Dendritic cell treated with granulocyte-macrophage colony-stimulating factor and Interleukin-4, amounts not matched to agents 40 ng/mL and 50 ng/mL, for 4 days (primary cell): ENCODE results near the gene SIX4.
"Not testable (repeated sequence)": the region's sequence is repeated elsewhere in the genome, so short reads cannot be mapped to it uniquely, and the experiment has no call there.

ENCODE experiments used
- H3K27ac Mint-ChIP-seq: one replicate; pipeline ENCODE4 v1.8.0; 2022; ENCODE audit warnings: mild to moderate bottlenecking, mixed read lengths
- H3K27me3 Mint-ChIP-seq: one replicate; pipeline ENCODE4 v1.8.0; 2022; ENCODE audit warnings: mild to moderate bottlenecking, mixed read lengths
- H3K36me3 Mint-ChIP-seq: one replicate; pipeline ENCODE4 v1.8.0; 2022; ENCODE audit warnings: low read depth, mixed read lengths
- H3K4me1 Mint-ChIP-seq: one replicate; pipeline ENCODE4 v1.8.0; 2022; ENCODE audit warnings: low read depth, mixed read lengths
- H3K4me3 Mint-ChIP-seq: one replicate; pipeline ENCODE4 v1.8.0; 2022; ENCODE audit warnings: mild to moderate bottlenecking, moderate library complexity, mixed read lengths
- H3K9me3 Mint-ChIP-seq: one replicate; pipeline ENCODE4 v1.8.0; 2022; ENCODE audit warnings: mixed read lengths
- intact Hi-C: fragments of 100-400 bp; cut with micrococcal nuclease; formaldehyde crosslinking; loops from one replicate; pipeline ENCODE4 v1.15.0; 2022

SIX4 gene

DNA sequence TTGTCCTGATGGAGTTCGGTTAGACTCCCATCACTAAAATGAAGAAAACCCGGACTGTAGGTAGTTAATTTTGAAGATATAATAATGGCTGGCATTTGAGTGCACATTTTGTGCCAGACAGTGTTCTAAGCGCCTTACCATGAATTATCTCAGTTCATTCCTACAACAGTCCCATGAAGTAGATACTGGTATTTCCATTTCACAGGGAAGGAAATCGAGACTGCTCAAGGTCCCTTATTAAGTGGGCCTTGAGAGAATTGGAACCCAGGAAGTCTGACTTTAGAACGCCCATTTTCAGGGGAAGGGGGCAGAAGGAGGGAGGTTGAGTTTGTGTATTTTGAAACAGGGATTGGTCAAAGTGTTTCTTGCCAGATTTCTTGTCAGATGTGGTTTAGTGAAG is 11.3 kb upstream of the SIX4 start:
- H3K4me1 Mint-ChIP-seq = peaks cover 22% of the 10 kb centered on the region
- H3K27ac Mint-ChIP-seq = no peak overlapping the region
- no peaks in the 10 kb centered on the region for H3K9me3 Mint-ChIP-seq
- H3K27me3 Mint-ChIP-seq = peaks cover 16% of the 10 kb centered on the region
- H3K36me3 Mint-ChIP-seq = peaks cover 7% of the 10 kb centered on the region
- peak overlapping the region; percentile 94 for H3K4me3 Mint-ChIP-seq
- intact Hi-C loops = no loop called here

DNA sequence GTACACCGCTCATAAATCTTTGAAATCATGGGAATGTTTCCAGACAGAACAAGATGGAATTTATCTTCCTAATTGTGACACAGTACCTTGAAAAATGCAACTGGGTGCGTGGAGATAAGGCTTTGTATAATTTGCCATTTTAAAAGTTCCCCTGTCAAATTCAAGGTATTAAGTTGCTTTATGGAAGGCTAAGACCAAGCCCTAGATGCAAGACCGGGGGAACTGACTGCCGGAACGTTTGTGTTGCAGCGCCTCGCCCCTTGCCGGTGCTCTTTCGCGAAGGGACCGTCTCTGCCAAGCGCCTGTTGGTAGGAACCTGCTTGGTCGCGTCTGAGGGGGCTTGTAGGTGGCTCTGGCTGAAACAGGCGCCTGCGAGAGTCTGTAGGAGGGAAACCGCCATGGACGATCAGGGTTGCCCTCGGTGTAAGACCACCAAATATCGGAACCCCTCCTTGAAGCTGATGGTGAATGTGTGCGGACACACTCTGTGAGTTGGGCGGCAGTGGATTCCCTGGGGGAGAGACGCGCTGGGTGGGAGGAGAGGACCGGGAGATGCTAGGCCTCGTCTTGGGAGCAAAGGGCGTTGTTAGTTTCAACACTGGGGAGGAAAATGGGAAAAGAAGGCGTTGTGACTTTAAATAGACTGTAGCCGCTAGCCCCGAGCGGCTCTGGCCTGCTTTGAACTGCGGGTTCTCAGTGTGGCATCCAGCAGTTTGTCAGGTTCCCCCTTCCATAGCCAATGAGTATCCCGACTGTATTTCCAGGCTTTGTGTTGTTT is 10.5 kb upstream of the SIX4 start, which contains the start of gene MNAT1:
Gene MNAT1, plus strand, starts transcription at position 297 of the 778 bp plus-strand sequence. Its CDS starts 102 bp downstream, at position 399.
- H3K9me3 Mint-ChIP-seq = no peaks in the 10 kb centered on the region
- H3K4me1 Mint-ChIP-seq = peaks cover 22% of the 10 kb centered on the region
- peaks cover 21% of the 10 kb centered on the region for H3K27me3 Mint-ChIP-seq
- H3K27ac Mint-ChIP-seq = peak within 1 kb of the TSS; percentile 85
- H3K36me3 Mint-ChIP-seq = peaks cover 7% of the 10 kb centered on the region
- H3K4me3 Mint-ChIP-seq = peak within 1 kb of the TSS; percentile 94
- intact Hi-C loops = no loop called here

DNA sequence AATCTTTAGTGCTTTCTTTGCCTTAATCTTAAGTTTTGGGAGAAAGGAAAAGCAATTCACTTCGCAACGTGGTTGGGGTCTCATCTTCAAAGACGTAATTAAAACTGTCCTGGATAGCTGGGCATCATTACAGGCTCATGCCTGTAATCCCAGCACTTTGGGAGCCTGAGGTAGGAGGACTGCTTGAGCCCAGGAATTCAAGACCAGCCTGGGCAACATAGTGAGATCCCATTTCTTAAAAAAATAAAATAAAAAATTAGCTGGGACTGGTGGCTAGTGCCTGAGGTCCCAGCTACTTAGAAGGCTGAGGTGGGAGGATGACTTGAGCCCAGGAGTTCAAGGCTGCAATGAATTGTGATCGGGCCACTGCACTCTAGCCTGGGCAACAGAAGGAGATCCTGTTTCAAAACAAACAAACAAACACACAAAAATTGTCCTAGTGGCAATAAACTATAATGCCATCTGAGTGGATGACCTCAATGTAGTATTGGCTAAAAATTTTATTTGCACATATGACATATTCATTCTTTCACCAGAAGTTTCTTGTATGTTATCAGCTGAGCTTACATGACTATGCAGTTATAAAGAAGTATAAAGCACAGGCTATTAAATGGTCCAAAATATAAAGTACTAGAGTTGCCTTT is 8.8 kb upstream of the SIX4 start:
- H3K27me3 Mint-ChIP-seq = peaks cover 37% of the 10 kb centered on the region
- H3K4me3 Mint-ChIP-seq = no peak overlapping the region

DNA sequence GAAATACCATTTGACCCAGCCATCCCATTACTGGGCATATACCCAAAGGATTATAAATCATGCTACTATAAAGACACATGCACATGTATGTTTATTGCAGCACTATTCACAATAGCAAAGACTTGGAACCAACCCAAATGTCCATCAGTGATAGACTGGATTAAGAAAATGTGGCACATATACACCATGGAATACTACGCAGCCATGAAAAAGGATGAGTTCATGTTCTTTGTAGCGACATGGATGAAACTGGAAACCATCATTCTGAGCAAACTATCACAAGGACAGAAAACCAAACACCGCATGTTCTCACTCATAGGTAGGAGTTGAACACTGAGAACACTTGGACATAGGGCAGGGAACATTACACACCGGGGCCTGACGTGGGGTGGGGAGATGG is 7.1 kb upstream of the SIX4 start:
- intact Hi-C loops, H3K4me3 Mint-ChIP-seq, H3K27ac Mint-ChIP-seq, H3K9me3 Mint-ChIP-seq, H3K36me3 Mint-ChIP-seq: not testable (repeated sequence)
- H3K27me3 Mint-ChIP-seq = peaks cover 52% of the 10 kb centered on the region
- H3K4me1 Mint-ChIP-seq = peaks cover 11% of the 10 kb centered on the region

More for the DNA sequence above, 8.8 kb upstream of the SIX4 start:
- Mint-ChIP-seq H3K4me1 (peaks cover 12% of the 10 kb centered on the region), H3K9me3 (no peaks in the 10 kb centered on the region), H3K27ac (no peak overlapping the region), H3K36me3 (peaks cover 7% of the 10 kb centered on the region)
- intact Hi-C loops = no loop called here

DNA sequence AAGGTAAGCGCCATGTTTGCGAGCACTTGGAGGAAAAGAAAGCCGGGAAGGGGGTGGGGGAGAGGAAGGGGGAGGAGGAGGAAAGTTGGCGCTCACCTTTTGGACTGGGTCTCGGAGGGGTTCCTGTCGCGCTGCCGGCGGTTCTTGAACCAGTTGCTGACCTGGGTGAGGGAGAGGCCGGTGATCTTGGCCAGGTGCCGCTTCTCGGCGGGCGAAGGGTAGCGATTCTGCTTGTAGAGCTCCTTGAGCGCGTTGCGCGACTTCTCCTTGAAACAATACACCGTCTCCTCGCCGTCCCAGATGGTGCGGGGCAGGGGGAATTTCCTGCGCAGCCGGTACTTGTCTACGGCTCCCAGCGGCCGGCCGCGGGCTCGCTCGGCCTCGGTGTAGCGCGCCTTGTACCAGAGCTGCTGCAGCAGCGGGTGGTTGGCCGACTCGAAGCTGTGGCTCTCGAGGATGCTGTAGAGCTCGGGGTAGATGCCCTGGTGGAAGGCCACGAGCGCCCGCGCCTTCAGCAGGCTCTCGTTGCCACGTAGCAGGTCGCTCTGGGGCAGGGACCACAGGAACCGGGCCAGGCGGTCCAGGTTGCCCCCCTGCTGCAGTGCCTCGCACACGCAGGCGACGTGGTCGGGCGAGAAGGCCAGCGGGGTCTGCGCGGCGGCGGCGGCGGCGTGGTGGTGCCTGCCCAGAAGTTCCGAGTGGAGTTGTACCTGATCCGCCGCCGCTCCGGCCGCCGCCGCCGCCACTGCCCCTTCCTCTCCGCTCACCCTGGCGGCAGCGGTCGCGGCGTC is 840 bp downstream of the SIX4 start:
- Mint-ChIP-seq H3K9me3 (no peaks in the 10 kb centered on the region), H3K4me3 (peak overlapping the region; percentile 81), H3K4me1 (peaks cover 26% of the 10 kb centered on the region), H3K36me3 (no peaks in the 10 kb centered on the region), H3K27me3 (peaks cover 88% of the 10 kb centered on the region), H3K27ac (no peak overlapping the region)
- intact Hi-C loops = loop anchor here (10.0 kb wide), 1 partner anchor 59 kb away; no protein-coding TSS in a partner anchor

DNA sequence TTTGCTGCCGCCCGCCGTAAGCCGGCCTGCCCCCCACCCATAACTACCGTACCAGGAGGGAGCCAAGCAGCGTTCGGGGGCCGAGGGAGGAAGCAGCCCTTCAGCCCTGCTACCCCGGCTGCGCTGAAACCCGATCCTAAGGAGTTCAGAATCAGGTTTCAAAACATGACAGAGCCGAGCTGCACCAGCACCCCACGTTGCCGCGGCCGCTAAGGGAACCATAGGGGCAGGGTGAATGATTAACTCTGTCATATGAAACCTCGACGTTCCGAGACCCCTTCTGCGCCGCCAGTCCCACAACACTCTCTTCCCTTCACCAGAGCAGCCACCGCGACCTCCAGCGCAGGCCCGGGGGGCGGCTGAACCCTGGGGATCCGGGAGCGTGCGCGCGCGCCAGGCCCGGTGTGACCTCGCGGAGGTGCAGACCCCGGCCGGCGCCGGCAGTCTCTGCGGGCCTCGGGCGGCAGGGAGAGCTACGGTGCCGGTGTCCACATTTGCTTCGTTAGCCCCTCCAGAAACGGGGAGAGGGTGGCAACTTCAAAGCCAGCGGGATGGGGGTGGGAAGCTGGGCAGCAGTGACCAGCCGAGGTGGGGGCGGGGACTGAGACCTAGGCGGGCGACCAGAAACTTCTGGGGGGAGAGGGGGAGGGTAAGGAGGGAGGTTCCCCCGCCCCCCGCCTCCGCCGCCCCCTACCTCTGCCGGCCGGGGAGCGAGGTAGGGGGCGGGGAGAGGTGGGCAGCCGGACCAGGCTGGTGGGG is 1.6 kb downstream of the SIX4 start:
- intact Hi-C loops = loop anchor here (10.0 kb wide), 1 partner anchor 58 kb away; no protein-coding TSS in a partner anchor
- H3K27ac Mint-ChIP-seq = no peak overlapping the region
- peak overlapping the region; percentile 81 for H3K4me3 Mint-ChIP-seq
- H3K27me3 Mint-ChIP-seq = peaks cover 85% of the 10 kb centered on the region
- H3K4me1 Mint-ChIP-seq = peaks cover 26% of the 10 kb centered on the region
- no peaks in the 10 kb centered on the region for H3K36me3 Mint-ChIP-seq
- no peaks in the 10 kb centered on the region for H3K9me3 Mint-ChIP-seq

DNA sequence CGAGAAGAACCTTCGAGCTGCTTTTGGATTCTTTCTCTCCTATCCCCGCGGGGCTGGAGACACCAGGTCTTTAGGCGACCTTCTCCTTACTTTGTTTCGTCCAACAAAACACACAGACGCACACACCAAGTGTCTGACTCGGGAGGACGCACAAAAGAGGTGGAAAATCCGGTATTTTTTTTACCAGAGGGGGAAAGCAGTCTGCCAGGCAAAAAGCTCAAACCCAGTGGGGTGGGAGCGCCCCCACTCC is 2.1 kb downstream of the SIX4 start:
- intact Hi-C loops = loop anchor here (10.0 kb wide), 1 partner anchor 57 kb away; no protein-coding TSS in a partner anchor

DNA sequence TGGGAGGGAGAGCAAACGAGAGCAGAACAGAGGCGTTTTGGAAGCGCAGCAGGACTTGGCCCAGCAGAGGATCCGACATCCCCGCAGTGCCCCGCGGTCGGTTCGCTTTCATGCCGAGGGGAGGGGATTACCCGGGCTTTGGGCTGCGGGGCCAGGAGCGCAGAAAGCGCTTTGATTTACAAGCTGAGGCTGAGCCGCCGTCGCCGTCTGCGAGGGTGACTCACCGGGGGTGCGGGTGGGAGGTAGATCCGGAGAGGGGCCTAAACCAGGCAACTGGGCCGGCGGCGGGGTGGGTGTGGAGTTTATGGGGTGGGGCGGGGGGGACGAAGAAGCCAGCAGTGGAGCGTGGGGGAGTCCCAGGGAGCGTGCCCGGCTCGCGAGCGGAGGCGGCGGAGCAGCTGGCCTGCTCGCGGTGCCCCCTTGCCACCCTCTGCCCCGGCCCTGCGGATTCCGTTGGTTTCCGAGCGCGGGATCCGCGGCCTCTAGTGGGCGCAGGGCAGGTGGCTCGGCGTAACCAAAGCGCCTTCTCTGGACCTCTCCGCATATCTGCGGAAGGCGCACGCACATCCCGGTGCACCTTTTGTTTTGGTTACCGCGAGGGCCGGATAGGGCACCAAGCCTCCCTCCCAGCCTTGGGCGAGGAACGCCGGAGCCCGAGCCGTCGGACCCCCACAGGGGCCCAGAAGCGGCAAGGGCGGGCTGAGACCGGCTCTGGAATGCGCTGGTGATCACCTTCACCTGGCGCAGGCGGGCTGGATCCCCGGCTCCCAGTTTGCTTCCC is 2.6 kb downstream of the SIX4 start:
- no peaks in the 10 kb centered on the region for H3K36me3 Mint-ChIP-seq
- peaks cover 78% of the 10 kb centered on the region for H3K27me3 Mint-ChIP-seq
- H3K27ac Mint-ChIP-seq = no peak overlapping the region
- H3K4me1 Mint-ChIP-seq = peaks cover 26% of the 10 kb centered on the region
- H3K4me3 Mint-ChIP-seq = peak overlapping the region; percentile 81
- intact Hi-C loops = loop anchor here (10.0 kb wide), 1 partner anchor 57 kb away; no protein-coding TSS in a partner anchor
- H3K9me3 Mint-ChIP-seq = no peaks in the 10 kb centered on the region

More for the DNA sequence above, 2.1 kb downstream of the SIX4 start:
- peaks cover 82% of the 10 kb centered on the region for H3K27me3 Mint-ChIP-seq
- no peaks in the 10 kb centered on the region for H3K9me3 Mint-ChIP-seq
- no peak overlapping the region for H3K27ac Mint-ChIP-seq
- peak overlapping the region; percentile 81 for H3K4me3 Mint-ChIP-seq
- H3K4me1 Mint-ChIP-seq = peaks cover 26% of the 10 kb centered on the region
- no peaks in the 10 kb centered on the region for H3K36me3 Mint-ChIP-seq

DNA sequence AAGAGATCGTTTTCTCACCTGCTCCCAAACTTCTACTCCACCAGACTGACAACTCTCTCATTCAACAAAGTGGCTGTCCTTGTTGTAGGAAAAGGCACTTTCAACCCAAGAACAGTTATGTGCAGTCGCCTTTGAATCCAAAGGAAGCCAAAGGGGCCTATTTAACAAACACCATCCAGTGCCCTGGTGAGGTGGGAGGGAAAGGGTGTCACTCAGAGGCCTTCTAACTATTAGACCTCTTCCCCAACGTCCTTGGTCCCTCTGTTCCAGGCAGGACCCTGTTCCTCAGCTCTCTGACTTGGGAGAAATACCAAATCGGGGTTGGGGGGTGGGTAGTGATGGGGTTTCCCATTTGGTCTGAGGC is 3.2 kb downstream of the SIX4 start:
- H3K27me3 Mint-ChIP-seq = peaks cover 79% of the 10 kb centered on the region

DNA sequence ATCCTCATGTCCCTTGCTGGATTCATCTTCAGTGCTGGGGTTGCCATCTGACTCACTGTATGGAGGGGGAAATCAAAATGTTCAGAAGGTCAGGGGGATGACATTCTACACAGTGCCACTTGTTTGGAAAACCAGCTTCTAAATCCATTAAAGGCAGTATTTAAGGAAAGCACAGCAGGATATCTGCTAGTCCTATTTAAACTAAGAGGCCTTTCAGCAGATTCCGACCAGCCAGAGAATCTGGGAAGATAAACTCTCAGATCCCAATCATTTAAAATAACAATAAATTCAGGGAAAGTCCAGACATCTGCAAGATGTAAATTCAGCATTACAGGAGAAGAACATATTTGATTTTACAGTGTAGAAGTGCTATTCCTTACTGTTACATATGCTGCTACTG is 3.8 kb downstream of the SIX4 start:
- no peak overlapping the region for H3K27ac Mint-ChIP-seq
- H3K36me3 Mint-ChIP-seq = no peaks in the 10 kb centered on the region
- no peak overlapping the region for H3K4me3 Mint-ChIP-seq
- H3K27me3 Mint-ChIP-seq = peaks cover 80% of the 10 kb centered on the region
- H3K9me3 Mint-ChIP-seq = no peaks in the 10 kb centered on the region
- intact Hi-C loops = loop anchor here (10.0 kb wide), 1 partner anchor 56 kb away; no protein-coding TSS in a partner anchor
- H3K4me1 Mint-ChIP-seq = peaks cover 26% of the 10 kb centered on the region

More for the DNA sequence above, 3.2 kb downstream of the SIX4 start:
- Mint-ChIP-seq H3K9me3 (no peaks in the 10 kb centered on the region), H3K36me3 (no peaks in the 10 kb centered on the region), H3K27ac (no peak overlapping the region), H3K4me3 (peak overlapping the region; percentile 26), H3K4me1 (peaks cover 26% of the 10 kb centered on the region)
- intact Hi-C loops = loop anchor here (10.0 kb wide), 1 partner anchor 56 kb away; no protein-coding TSS in a partner anchor

DNA sequence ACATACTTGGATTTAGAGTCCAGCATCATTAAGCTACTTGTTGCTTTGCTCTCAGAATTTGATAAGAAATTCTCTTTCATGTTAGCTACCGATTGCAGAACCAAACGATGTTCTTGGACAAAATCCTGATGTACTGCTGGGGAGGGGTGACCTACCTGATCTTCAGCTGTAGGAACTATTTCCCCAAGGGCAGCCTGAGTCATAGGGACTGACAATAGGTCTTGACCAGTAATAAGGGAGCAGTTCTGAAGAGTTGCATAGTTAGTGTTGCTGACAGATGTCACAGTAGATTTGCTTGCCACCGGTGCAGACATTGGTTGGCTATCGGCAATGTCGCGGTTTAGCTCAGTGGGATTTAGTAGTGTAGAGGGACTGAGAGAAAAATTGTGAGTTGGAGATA is 10.6 kb downstream of the SIX4 start:
- Mint-ChIP-seq H3K36me3 (no peaks in the 10 kb centered on the region), H3K4me3 (no peak overlapping the region), H3K9me3 (no peaks in the 10 kb centered on the region), H3K4me1 (no peaks in the 10 kb centered on the region), H3K27ac (no peak overlapping the region), H3K27me3 (peaks cover 48% of the 10 kb centered on the region)
- intact Hi-C loops = no loop called here

DNA sequence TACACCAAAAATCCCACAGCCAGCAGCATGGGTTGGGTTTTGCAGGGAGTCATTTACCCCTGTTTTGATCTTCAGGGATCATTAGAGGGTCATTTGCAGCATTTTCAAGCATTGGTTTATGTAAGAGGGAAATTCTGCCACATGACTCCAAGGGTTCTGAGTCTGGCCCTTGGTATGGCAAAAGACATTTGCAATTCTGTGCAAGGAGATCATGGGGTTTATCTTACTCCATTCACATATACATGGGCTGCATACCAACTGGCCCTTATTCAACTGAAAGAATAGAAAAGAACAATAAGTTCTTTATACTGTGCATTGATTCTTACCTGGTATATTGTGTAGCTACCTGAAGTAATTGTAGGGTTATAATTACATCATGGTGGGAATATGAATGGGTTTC is 13.7 kb downstream of the SIX4 start:
- Mint-ChIP-seq H3K4me3 (no peak overlapping the region), H3K36me3 (no peaks in the 10 kb centered on the region), H3K4me1 (no peaks in the 10 kb centered on the region), H3K9me3 (no peaks in the 10 kb centered on the region), H3K27ac (no peak overlapping the region), H3K27me3 (peaks cover 38% of the 10 kb centered on the region)
- intact Hi-C loops = no loop called here

DNA sequence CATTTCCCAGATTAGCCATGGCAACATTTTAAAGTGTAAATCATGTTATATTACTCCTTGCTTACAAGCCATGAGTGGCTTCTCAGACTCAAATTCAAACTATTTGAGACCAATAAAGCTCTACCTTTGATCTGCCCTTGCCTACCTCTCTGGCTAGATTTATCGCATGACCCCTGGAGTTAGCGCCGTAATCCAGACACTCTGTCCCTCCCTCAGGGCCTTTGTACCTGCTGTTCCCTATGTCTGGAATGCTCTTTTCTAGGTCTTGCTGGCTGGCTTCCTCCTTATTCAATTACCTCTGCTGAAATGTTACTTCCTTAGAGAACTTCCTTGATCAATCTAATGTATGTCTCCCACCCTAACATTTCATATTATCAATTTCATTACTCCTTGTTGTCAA is 16.3 kb downstream of the SIX4 start:
- no peak overlapping the region for H3K4me3 Mint-ChIP-seq
- H3K9me3 Mint-ChIP-seq = no peaks in the 10 kb centered on the region
- intact Hi-C loops = no loop called here
- no peaks in the 10 kb centered on the region for H3K4me1 Mint-ChIP-seq
- H3K36me3 Mint-ChIP-seq = no peaks in the 10 kb centered on the region
- peaks cover 24% of the 10 kb centered on the region for H3K27me3 Mint-ChIP-seq
- H3K27ac Mint-ChIP-seq = no peak overlapping the region
